Transverse colon (tissue), 4 donors: ENCODE data around the gene TMEM214. TPM values are rescaled to one million over a fixed set of nuclear protein-coding genes. Genes with fewer than 3 reads are reported as not detected.

Source experiments
- DNase-seq: peaks from one replicate; pipeline ENCODE4 v3.0.0-alpha.2; 2019
- H3K27ac ChIP-seq, 4 donors: fragments of 200-600 bp; sonication (generic); 2 replicates each; pipeline ENCODE4 v1.5.1; 2016 to 2018; ENCODE audit warnings: inconsistent platforms in 4 of 4
- H3K27me3 ChIP-seq: fragments of 200-600 bp; sonication (generic); 2 replicates; pipeline ENCODE4 v1.5.1; 2017; ENCODE audit warnings: inconsistent platforms
- H3K36me3 ChIP-seq, 4 donors: fragments of 200-600 bp; sonication (generic); 2 replicates each; pipeline ENCODE4 v1.5.1; 2017 to 2019; ENCODE audit warnings: inconsistent platforms in 4 of 4
- H3K4me1 ChIP-seq, 4 donors: fragments of 200-600 bp; sonication (generic); 2 replicates each; pipeline ENCODE4 v1.5.1; 2017 to 2020; ENCODE audit warnings: inconsistent platforms in 4 of 4
- H3K4me3 ChIP-seq, 4 donors: fragments of 200-600 bp; sonication (generic); 1 replicate in 1 of 4; 2 replicates in 3 of 4; pipeline versions ENCODE4 v1.5.1 to v1.6.1; 2017 to 2019; ENCODE audit warnings: inconsistent platforms in 4 of 4
- H3K9me3 ChIP-seq, 2 donors: fragments of 200-600 bp; sonication (generic); 2 replicates each; pipeline ENCODE4 v1.5.1; 2017 to 2019; ENCODE audit warnings: inconsistent platforms in 2 of 2
- CTCF ChIP-seq, 5 experiments: fragments of 200-600 bp in 3 of 5; fragments of 450-650 bp in 2 of 5; sonication (generic) in 3 of 5; IDR thresholded peaks; 1 replicate in 2 of 5; 2 replicates in 3 of 5; pipeline ENCODE4 v1.5.1; 2016 to 2017; ENCODE audit warnings: antibody characterized with exemption in 5 of 5, inconsistent platforms in 3 of 5, mild to moderate bottlenecking in 2 of 5, moderate library complexity in 1 of 5
- EP300 ChIP-seq: sonication (generic); formaldehyde crosslinking; IDR thresholded peaks from one replicate; pipeline ENCODE4 v1.6.1; 2017; ENCODE audit warnings: antibody characterized with exemption, low read depth
- POLR2A ChIP-seq: fragments of 450-650 bp; IDR thresholded peaks from one replicate; pipeline ENCODE4 v1.6.1; 2016; ENCODE audit warnings: antibody characterized with exemption, mild to moderate bottlenecking, moderate library complexity
- POLR2AphosphoS5 ChIP-seq, 3 donors: sonication (generic); formaldehyde crosslinking; IDR thresholded peaks; one replicate each; pipeline ENCODE4 v1.6.1; 2016; ENCODE audit warnings: antibody characterized with exemption in 3 of 3
- WGBS, 2 donors: methylation state at CpG; one replicate each; pipeline ENCODE4 v1.1.5; 2018; ENCODE audit warnings: low coverage in 1 of 2; 5-methylcytosine and 5-hydroxymethylcytosine counted together
- in situ Hi-C, 4 donors: fragments of 200-750 bp; cut with MboI; loops; one replicate each; pipeline versions ENCODE4 v1.15.0 to v1.15.1; 2017; ENCODE audit warnings: low sequenced_read_pairs in 3 of 4, low pct_ligation_motif_present in 1 of 4, low pct_unique_long_range_greater_than_20kb in 1 of 4
- intact Hi-C: fragments of 100-400 bp; cut with DNase I; formaldehyde crosslinking; loops from one replicate; pipeline ENCODE4 v1.15.1; 2023; ENCODE audit warnings: low total_unique reads
- total RNA-seq, 4 donors: library from RNA; depleted of rRNA; stranded (reverse); fragments of >200 nt; gene quantifications; one replicate each; pipeline ENCODE4 v1.1.0, GENCODE V29; 2016

Gene TMEM214
- total RNA-seq, 4 donors from 2014 or later: 51.2 to 179 (median 127) TPM

GRCh38 chr2:27006602-27007415 lies 26.0 kb upstream of the TMEM214 start:
- no peak for DNase-seq
- Histone ChIP-seq H3K9me3 (no peaks in the 10 kb centered on the region), H3K4me1 (no peaks in the 10 kb centered on the region), H3K27me3 (no peaks in the 10 kb centered on the region), H3K36me3 (no peaks in the 10 kb centered on the region), H3K27ac (no peak overlapping the region), H3K4me3 (no peak overlapping the region)
- TF ChIP-seq CTCF (IDR thresholded peaks at IDR 0.05) (no peak), EP300 (no peak), POLR2AphosphoS5 (IDR thresholded peaks at IDR 0.05) (no peak), POLR2A (no peak)
- in situ Hi-C loops (no loop called here), intact Hi-C loops (no loop called here)
- WGBS, 2 donors: 73 to 75% methylated on average over 5 to 6 of the region's 6 CpGs

- Histone ChIP-seq H3K27me3 (no peaks in the 10 kb centered on the region), H3K4me1 (no peaks in the 10 kb centered on the region), H3K36me3 (no peaks in the 10 kb centered on the region), H3K4me3 (no peak overlapping the region), H3K27ac (no peak overlapping the region), H3K9me3 (no peaks in the 10 kb centered on the region)
- intact Hi-C loops: no loop called here
- no peak for TF ChIP-seq CTCF (IDR thresholded peaks at IDR 0.05)
- no peak for TF ChIP-seq EP300
- no peak for TF ChIP-seq POLR2AphosphoS5 (IDR thresholded peaks at IDR 0.05)
- TF ChIP-seq POLR2A: no peak
- in situ Hi-C loops: no loop called here
- 75 to 79% methylated on average over 8 of the region's 8 CpGs for WGBS, 2 donors
- no peak for DNase-seq
Measured at GRCh38 chr2:27007416-27008374, 25.1 kb upstream of the TMEM214 start.

- intact Hi-C loops: no loop called here
- Histone ChIP-seq H3K36me3 (no peaks in the 10 kb centered on the region), H3K27me3 (no peaks in the 10 kb centered on the region), H3K9me3 (no peaks in the 10 kb centered on the region), H3K4me1 (no peaks in the 10 kb centered on the region), H3K4me3 (no peak overlapping the region), H3K27ac (no peak overlapping the region)
- in situ Hi-C loops: no loop called here
- no peak for TF ChIP-seq CTCF (IDR thresholded peaks at IDR 0.05)
- no peak for TF ChIP-seq EP300
- WGBS, 2 donors: 77 to 85% methylated on average over 4 of the region's 4 CpGs
- no peak for DNase-seq
Measured at GRCh38 chr2:27008678-27009077, 24.1 kb upstream of the TMEM214 start.

GRCh38 chr2:27009083-27009482 lies 23.7 kb upstream of the TMEM214 start:
- Histone ChIP-seq H3K4me1 (no peaks in the 10 kb centered on the region), H3K27ac (no peak overlapping the region), H3K36me3 (no peaks in the 10 kb centered on the region), H3K27me3 (no peaks in the 10 kb centered on the region), H3K4me3 (no peak overlapping the region), H3K9me3 (no peaks in the 10 kb centered on the region)
- no peak for DNase-seq
- in situ Hi-C loops (no loop called here), intact Hi-C loops (no loop called here)
- no peak for TF ChIP-seq POLR2A
- no peak for TF ChIP-seq CTCF (IDR thresholded peaks at IDR 0.05)
- TF ChIP-seq EP300: no peak
- TF ChIP-seq POLR2AphosphoS5 (IDR thresholded peaks at IDR 0.05): no peak
